Suppressor macrophage (primary cell): ENCODE measurements around the gene PRKAG2.

Experiments used
- DNase-seq, 4 experiments: peaks; one replicate each; pipeline ENCODE4 v3.0.0-alpha.2; 2020 to 2022

The PRKAG2 gene

DNA sequence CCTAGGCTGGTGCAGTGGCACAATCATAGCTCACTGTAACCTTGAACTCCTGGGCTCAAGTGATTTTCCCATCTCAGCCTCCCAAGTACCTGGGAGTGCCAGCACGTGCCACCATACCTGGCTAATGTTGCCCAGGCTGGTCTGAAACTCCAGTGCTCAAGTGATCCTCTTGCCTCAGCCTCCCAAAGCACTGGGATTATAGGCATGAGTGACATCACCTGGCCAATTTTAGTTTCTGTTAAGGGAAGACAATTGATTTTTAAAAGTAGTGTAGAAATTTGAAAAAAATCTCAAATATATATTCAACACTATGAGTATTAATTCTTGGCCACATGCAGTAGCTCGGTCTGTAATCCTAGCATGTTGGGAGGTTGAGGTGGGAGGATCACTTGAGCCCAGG lies 235.3 kb downstream of the PRKAG2 start:
- no peak for DNase-seq

DNA sequence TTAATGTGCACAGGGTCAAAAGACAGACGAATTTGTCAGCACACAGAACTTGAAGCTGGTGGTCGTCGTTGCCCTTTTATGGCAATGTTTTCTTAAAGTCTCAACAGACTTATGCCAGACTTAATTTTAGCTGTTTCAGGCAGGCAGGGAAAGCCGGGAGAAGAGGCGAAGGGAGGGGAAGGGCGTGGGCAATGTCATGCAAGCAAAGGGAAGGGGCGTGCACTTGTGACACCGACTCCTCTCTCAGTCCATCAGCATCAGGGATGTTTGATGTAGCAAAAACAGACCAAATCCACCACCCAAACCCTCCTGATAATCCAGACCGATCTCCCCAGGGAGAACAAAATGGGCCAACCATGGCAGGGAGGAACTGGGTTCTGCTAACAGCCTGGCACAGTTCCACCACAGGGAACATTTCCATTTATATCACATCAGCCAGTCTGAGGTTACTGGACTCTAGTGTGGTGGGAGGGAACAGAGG lies 239.1 kb downstream of the PRKAG2 start:
- no peak for DNase-seq

DNA sequence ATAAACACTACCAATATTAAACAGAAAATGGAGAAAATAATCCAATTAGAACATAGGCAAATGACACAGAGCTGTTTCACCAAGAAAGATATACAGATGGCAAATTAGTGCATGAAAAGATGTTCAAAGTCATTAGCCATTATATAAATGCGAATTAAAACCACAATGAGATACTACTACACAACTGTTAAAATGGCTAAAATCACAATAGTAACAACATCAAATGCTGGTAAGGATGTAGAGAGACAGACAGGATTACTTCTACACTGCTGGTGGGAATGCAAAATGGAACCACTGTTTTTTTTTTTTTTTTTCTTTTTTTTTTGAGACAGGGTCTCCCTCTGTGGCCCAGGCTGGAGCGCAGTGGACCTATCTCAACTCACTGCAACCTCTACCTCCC lies 242.3 kb downstream of the PRKAG2 start:
- DNase-seq, result no peak

DNA sequence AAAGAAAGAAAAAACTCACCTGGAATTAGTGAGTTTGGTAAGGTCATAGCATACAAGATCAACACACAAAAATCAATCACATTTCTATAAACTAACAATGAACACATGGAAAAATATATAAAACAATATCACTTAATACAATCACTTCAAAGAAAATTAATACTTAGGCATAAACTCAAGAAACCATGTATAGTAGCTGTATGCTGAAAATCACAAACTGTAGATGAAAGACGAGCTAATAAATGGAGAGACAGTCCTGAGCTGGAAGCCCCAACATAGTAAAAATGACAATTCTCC lies 243.5 kb downstream of the PRKAG2 start:
- DNase-seq, result no peak

DNA sequence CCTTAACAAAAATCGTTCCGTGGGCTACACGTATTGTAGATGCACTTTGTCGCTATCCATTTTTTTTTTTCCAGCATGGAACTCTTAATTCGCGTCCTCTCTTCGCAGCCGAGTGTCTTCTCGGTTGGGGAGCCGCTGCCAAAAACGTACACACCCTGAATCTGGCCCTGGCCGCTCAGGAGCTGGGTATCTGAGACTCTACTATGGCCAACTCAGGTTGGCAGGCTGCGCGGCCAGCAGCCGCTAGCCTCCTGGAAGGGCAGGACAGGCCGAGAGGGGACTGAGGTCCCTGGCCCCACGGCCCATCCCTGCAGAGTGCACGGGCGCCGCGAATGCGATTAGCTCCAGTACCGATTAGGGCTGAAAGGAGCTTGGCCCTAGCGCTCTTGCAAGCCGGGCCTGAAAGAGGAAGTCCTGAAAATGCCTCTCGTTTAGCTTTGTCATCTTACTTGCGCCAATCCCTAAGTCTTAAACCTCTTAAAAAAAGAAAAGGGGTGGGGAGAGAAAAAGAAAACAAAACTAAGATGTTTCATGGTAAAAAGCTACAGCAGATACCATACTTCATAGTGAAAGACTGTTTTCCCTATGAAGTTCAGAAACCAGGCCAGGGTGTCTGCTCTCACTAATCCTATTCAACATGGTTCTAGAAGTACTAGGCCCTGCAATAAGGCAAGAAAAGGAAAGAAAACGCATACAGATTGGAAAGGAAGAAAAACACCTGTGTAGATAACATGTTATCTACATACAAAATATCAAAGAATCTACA lies 244.0 kb downstream of the PRKAG2 start:
- peak; percentile 85 to 95 (median 92) for DNase-seq

DNA sequence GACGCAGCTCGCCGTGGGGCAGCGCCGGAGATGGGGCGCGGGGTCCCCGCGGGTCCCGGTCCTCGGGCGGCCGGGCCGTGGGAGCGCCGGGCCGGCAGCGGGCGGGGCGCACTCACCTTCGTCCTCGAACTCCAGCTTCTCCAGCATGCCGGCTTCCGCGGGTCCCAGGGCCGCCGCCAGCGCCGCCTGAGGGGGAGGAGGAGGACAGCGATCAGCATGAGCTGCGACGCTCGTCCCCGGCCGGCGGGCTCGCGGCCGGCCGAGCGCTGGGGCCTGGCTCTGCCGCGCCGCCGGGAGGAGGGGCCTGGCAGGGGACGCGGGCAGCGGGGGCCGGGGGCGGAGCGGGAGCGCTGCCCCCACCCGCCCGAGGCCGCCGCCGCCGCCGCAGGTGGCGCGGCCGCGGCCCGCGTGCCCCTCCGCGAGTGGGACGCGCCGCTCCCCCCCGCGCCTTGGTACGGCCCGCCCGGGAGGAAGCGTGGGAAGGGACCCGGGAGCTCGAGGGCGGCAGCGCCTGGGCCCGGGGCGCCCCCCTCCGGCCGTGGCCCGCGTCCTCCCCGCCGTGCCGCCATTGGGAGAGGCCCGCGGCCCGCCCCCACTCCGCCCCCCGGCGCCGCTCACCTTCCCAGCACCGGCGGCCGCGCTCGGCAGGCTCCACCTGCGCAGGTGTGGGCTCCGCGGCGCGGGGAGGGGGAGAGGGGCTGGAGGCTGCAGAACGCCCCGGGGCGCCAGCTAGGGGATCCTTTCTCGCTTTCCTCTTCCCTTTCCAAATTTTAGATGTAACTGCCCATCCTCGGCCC lies 244.8 kb downstream of the PRKAG2 start:
- peak; percentile 91 to 97 (median 94) for DNase-seq

DNA sequence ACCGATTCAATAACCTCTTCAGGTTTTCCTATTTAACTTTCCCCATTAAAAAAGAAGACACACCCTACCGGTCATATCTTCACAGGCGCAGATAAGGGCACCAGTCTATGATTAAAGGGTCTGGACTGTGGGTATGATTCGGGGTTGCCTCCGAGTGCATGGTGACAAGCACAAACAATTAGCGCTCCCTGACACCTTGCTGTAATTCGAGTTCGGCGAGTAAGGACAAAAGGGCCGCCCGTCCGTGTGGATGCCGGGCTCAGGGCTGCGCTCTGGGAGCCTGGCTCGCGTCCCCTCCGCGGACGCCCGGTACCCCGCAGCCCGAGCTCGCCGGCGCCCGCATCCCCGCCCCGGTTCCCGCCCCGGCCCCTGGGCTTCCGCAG lies 245.4 kb downstream of the PRKAG2 start:
- peak in 1 of 4 experiments; percentile 24 for DNase-seq

DNA sequence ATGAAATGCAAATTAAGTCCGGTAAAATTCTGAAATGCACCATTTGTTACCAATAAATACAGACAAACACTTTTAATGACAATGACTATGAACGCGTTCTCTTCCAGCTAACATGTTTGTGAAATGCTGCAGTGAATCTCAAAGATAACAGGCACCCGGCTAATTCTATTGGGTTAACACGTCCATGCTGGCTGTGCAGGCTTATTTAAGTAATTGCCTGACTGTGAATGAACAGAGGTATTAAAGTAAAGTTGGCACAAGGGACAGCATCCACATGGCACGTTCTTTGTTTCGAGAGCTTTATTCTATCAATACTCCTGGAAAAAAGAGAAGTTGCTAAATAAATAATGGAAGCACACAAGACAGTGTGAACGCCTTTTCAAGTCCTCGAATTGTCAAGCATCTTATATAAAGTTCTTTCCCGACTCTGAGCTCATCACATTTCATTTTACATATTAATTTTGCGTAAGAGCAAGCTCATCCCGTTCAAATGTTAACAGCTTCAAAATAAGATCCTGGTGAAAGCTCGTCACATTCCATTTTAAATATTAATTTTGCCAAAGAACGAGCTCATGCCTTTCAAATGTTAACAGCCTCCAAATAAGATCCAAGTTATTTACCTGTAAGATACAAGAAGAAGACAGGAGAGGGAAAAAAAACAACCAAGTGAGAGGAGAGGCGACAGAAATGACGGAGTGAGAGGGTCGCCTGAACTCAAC lies 245.9 kb downstream of the PRKAG2 start:
- peak in 3 of 4 experiments; percentile 15 to 46 (median 37) for DNase-seq

DNA sequence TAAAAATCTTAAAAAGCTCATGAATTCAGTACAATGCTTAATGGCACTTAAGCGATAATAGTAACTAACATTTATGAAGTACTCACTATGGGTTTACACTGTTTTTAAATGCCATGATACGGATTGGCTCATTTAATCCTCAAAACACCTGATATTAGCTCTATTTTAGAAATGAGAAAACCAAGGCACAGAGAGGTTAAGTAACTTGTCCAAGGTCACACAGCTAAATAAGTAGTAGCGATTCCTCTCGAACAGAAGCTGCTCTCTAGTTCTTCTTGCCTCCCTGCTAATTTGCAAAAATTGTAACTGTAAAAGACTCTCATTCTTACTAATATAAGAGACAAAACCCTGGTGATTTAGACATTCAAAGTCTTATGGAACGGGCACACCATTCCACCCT lies 246.6 kb downstream of the PRKAG2 start:
- DNase-seq, result no peak

DNA sequence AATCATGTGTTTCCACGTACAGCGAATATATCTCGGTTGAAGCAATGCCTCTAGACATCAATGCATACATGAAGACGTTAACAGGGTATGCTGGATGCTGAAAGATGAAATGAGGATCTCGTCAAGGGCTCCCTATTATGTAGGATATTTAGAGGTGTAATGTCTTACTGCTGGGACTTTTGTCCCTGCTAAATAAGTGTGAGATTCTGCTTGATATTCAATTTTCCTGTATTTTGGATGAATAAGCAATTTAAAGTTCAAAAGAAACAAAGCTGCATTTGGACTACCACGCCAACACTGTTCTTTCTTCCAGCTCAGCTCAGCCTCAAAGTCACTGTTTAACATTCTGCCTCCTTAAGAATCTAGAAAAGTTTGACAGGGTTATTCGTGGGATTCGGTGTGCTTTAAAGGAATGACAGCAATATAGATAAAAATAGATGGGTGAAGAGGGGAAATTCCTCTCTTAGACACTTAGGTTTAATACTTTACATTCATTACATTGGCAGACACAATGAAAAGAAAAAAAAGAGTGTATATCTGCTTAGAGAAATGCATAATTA lies 247.1 kb downstream of the PRKAG2 start:
- no peak for DNase-seq

DNA sequence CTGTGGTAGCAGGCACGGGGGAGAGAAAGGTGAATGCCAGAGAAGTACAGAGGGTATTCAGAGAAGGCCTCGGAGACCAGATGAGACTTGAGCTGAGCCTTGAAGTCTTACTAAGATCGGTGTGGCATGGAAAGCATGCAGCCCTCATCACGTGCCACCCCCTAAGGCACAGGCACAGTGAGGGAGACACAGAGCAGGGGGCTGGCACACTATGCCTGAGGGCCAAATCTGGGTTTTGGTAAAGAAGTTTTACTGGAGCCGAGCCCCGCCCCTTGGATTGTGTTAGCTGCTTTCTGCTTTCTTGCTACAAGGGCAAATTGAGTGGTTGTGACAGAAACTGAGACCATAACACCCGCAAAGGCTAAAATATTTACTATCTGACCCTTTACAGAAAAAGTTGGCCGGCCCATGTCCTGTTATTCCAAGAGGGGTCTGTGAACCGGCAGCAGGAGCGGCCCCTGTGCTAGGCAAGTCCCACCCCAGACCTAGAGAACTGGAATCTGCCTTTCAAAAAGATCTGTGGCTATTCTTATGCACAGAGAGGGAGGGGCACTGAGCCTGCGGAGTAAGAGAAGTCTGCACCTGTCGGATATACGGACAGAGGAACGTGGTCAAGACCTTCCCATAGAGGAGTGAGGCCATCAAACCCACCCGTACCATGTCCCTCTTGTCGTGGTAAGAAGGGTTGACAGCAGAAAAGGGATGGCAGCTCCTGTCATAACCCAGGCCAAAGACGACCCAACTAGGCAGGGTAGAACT lies 247.9 kb downstream of the PRKAG2 start:
- DNase-seq, result no peak

DNA sequence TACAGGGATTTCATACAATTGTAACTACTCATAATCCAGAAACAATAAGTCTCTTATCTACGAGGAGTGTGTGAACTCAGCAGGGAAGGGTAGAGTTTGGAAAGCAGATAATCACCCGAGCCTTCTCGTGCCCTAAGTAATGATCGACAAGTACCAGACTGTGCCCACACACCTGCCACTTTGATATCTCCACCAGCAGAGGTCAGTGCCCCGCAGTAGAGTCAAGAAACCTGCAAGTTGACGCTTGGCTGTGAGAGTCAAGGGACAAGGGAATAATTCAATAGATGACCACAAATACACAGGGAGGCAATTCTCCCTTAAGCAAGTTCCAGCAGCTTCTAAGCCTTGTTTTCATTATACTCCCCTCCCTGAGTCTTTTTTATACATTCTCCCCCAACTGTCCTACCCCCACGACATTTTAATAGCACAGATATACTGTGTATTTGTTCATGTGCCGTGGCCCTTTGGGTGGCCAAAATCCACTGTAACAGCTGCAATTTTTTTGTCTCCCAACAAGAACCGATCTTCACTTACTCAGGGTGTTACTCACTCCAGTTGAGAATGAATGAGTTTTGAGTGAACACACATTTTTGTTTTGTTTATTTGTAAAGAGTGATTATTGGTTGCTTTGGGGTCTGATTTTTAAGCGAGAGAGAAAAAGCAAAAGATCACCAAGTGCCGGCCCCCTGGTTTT lies 250.3 kb downstream of the PRKAG2 start:
- DNase-seq, result peak; percentile 15 to 44 (median 36)

DNA sequence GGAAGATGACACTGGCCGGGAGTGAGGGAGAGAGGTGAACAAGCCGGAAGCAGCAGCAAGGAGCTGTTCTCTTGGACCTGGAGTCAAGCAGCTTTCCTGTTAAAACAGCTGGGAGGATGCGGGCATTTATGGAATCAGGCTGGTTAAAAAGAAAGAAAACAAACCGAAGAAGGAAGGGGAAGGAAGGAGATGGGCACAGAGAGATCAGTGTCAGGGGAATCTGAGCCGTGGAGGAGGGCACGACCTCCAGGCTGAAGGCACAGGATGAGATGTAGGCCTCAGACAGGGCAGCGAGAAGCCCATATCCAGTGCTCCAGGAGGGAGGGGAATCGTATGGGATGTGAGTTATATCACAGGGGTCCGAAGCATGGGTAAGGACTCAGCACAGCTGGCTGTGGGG lies 251.3 kb downstream of the PRKAG2 start:
- no peak for DNase-seq

DNA sequence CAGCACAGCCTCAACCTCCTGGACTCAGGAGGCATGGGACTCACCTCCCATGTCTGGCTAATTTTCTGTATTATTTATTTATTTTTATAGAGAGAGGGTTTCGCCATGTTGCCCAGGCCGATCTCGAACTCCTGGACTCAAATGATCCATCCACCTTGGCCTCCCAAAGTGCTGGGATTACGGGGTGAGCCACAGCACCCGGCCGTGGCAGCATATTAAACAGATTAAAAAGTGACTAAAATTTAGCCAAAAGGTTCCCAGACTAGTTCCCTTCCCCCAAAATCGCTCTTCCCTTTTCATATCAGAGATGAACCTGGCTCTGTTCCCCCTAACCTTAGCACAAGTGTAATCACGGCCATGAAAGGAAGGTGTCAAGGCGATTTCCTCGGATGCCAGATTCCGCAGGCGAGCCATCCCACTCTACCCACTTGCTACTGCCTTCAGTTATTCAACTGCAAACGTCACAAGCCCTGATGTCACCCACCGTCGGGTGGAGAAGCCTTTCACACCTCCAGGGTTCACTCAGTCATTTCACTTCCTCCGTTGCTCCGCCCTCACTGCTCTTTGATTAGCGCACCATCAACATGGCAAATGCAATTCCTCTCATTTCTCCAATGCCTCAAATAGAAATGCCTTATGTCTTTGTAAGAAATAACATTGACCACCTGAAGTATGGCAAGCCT lies 252.5 kb downstream of the PRKAG2 start:
- no peak for DNase-seq

DNA sequence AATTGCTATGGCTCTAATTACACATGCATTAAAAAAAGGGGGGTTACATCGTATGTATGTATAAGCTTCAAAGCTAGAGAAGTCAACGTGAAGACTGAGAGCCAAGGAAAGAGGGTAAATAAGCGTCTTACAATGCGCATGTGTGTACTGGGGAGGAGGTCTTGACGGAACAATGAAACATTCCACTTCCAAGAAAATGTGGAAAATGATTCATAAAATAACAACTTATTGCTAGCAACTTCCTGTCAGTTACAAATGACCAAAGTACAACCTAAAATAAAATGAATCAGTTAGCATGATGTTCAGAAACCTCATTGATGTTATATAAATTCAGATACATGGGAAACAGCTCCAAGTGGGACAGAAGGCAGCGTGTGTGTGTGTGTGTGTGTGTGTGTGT lies 253.1 kb downstream of the PRKAG2 start:
- no peak for DNase-seq

DNA sequence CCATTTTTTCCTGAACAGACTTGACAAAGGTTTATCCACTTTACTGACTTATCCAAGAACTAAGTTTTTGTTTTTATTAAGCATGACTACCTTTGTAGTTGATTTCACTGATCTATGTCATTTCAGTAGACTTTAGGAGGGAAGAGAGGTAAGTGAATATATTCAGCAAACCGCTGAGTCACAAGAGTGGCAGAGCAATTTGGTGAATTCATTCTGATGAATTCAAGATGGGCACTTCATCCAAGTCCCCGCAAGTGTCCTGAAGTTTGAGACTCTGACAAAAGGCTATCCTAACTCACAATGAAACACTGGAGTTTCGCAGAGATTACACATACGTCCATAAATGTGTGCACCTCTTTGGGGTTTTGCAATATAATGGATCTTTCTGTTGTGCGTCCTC lies 255.0 kb downstream of the PRKAG2 start:
- no peak for DNase-seq

DNA sequence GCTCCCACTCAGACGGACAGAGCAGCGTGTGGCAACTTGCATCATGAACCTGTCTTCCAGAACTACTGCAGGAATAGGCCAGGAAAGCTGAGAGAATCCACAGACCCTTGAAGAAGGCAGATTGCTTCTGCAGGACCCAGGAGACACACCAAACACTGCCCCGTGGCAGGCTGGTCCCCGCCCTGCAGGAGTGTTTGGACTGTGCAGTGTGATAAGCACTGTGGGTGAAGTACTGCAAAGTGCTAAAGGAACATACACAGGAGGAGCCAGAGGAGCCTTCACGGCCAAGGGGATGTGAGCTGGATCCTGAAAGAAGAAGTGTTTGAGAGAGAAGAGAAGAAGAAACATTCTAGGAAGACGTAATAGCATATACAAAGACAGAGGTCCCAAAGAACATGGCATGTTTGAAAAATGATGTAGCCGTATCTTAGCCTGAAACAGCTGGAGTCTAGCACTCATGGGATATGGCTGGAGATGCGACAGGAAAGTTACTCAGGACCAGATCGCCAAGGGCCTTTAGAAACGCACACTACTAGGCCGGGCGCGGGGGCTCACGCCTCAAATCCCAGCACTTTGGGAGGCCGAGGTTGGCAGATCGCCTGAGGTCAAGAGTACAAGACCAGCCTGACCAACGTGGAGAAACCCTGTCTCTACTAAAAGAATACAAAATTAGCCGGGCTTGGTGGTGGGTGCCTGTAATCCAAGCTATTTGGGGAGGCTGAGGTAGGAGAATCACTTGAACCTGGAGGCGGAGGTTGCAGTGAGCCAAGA lies 260.3 kb downstream of the PRKAG2 start:
- no peak for DNase-seq

DNA sequence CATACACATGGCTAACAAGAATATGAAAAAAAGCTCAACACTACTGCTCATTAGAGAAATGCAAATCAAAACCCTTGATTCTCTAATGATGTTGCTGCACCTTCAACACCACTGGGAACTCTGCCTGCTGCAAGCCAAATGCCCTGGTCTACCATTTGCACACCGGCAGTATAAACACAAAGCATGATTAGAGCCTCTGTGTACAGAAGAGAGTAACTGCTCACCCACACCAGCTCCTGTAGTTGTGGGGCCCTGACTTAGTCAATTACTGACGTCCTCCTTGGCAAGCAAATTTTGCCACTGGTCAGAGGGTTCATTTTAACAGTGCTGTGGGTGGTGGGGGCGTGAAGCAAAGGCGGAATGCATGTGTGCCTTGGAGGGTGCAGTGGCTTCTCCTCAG lies 261.1 kb downstream of the PRKAG2 start:
- DNase-seq, result no peak

DNA sequence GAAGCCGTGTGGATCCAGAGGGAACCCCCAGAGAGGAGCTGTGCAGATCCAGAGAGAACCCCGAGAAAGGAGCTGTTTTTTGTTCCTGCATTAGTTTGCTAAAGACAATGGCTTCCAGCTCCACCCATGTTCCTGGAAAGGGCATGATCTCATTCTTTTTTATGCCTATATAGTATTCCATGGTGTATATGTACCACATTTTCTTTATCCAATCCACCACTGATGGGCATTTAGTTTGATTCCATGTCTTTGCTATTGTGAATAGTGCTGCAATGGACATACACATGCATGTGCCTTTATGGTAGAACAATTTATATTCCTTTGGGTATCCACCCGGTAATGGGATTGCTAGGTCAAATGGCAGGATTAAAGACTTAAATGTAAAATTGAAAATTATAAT lies 261.9 kb downstream of the PRKAG2 start:
- DNase-seq, result no peak

DNA sequence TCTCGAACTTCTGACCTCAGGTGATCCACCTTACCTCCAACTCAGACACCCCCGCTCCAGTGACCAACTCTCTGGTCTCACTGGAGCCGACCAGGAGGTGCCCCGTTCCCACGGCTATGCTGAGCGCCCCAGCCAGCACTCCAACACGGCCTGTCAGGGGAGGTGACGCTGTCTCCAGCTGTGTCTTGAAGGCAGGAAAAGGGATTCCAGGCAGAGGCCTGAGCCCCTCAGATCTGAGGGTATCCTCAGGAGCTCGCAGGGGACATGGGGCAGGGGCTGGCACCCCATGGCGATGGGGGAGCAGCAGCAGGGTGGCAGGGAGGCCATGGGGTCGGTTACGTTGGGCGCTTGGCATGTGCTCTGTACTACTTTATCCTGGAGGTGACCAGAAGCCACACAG lies 262.9 kb downstream of the PRKAG2 start:
- DNase-seq, result no peak
